HL-60/S4 (cell line): ENCODE data around the gene PACRGL.

Source experiments
- in situ Hi-C: fragments of 300-500 bp; cut with MboI; formaldehyde crosslinking; loops from 2 replicates; pipeline ENCODE4 v1.14.3; 2022; ENCODE audit warnings: low sequenced_read_pairs

PACRGL gene

GRCh38 chr4:20700007-20700761 is at the start of gene PACRGL:
PACRGL (plus strand) TSS chr4:20700458; CDS start chr4:20704482, 4,024 bp downstream.
- in situ Hi-C loops = no loop called here

- in situ Hi-C loops = no loop called here
These were observed 47.9 kb upstream of the PACRGL start for GRCh38 chr4:20652226-20652885.

GRCh38 chr4:20658456-20658855 is 41.8 kb upstream of the PACRGL start:
- in situ Hi-C loops = no loop called here

- in situ Hi-C loops = no loop called here
These were observed 37.4 kb upstream of the PACRGL start for GRCh38 chr4:20662851-20663250.

GRCh38 chr4:20666012-20666860 is 34.0 kb upstream of the PACRGL start:
- in situ Hi-C loops = no loop called here

GRCh38 chr4:20672262-20672661 is 28.0 kb upstream of the PACRGL start:
- in situ Hi-C loops = no loop called here

- in situ Hi-C loops = loop anchor here (25.0 kb wide), 1 partner anchor 263 kb away; no protein-coding TSS in a partner anchor
These were observed 24.5 kb upstream of the PACRGL start for GRCh38 chr4:20675786-20676185.

GRCh38 chr4:20676501-20677197 is 23.6 kb upstream of the PACRGL start:
- in situ Hi-C loops = loop anchor here (25.0 kb wide), 1 partner anchor 264 kb away; no protein-coding TSS in a partner anchor

GRCh38 chr4:20678400-20678799 is 21.9 kb upstream of the PACRGL start:
- in situ Hi-C loops = loop anchor here (25.0 kb wide), 1 partner anchor 266 kb away; no protein-coding TSS in a partner anchor

GRCh38 chr4:20679951-20680350 is 20.3 kb upstream of the PACRGL start:
- in situ Hi-C loops = loop anchor here (25.0 kb wide), 1 partner anchor 268 kb away; no protein-coding TSS in a partner anchor

GRCh38 chr4:20680736-20681135 is 19.5 kb upstream of the PACRGL start:
- in situ Hi-C loops = loop anchor here (25.0 kb wide), 1 partner anchor 268 kb away; no protein-coding TSS in a partner anchor

GRCh38 chr4:20681271-20681670 is 19.0 kb upstream of the PACRGL start:
- in situ Hi-C loops = loop anchor here (25.0 kb wide), 1 partner anchor 269 kb away; no protein-coding TSS in a partner anchor

GRCh38 chr4:20682853-20683252 is 17.4 kb upstream of the PACRGL start:
- in situ Hi-C loops = loop anchor here (25.0 kb wide), 1 partner anchor 271 kb away; no protein-coding TSS in a partner anchor

- in situ Hi-C loops = loop anchor here (25.0 kb wide), 1 partner anchor 271 kb away; no protein-coding TSS in a partner anchor
These were observed 16.5 kb upstream of the PACRGL start for GRCh38 chr4:20683766-20684165.

GRCh38 chr4:20684852-20685763 is 15.2 kb upstream of the PACRGL start:
- in situ Hi-C loops = loop anchor here (25.0 kb wide), 1 partner anchor 273 kb away; no protein-coding TSS in a partner anchor

- in situ Hi-C loops = loop anchor here (25.0 kb wide), 1 partner anchor 276 kb away; no protein-coding TSS in a partner anchor
These were observed 12.4 kb upstream of the PACRGL start for GRCh38 chr4:20687864-20688263.

- in situ Hi-C loops = loop anchor here (25.0 kb wide), 1 partner anchor 285 kb away; no protein-coding TSS in a partner anchor
These were observed 3.4 kb upstream of the PACRGL start for GRCh38 chr4:20696815-20697214.

- in situ Hi-C loops = loop anchor here (25.0 kb wide), 1 partner anchor 286 kb away; no protein-coding TSS in a partner anchor
These were observed 1.9 kb upstream of the PACRGL start for GRCh38 chr4:20698382-20698781.

- in situ Hi-C loops = loop anchor here (25.0 kb wide), 1 partner anchor 287 kb away; no protein-coding TSS in a partner anchor
These were observed 1.4 kb upstream of the PACRGL start for GRCh38 chr4:20698820-20699219.
